GM23248 (cell line): ENCODE data around the gene MED8. TPM values are rescaled to one million over a fixed set of nuclear protein-coding genes. Genes with fewer than 3 reads are reported as not detected.
"Not testable (repeated sequence)": the region's sequence is repeated elsewhere in the genome, so short reads cannot be mapped to it uniquely, and the experiment has no call there.

Source experiments
- DNase-seq: peaks from one replicate; pipeline ENCODE4 v3.0.0-alpha.2; 2015
- H2AFZ ChIP-seq: fragments of 200-600 bp; sonication (generic); 2 replicates; pipeline ENCODE4 v1.6.1; 2016; ENCODE audit warnings: antibody characterized with exemption
- H3F3A ChIP-seq: fragments of 200-600 bp; sonication (generic); 2 replicates; pipeline ENCODE4 v1.6.1; 2016; ENCODE audit warnings: mild to moderate bottlenecking, antibody characterized with exemption, mixed run types; ENCODE audit not compliant: insufficient read depth
- H3K27ac ChIP-seq: fragments of 200-600 bp; sonication (generic); 2 replicates; pipeline ENCODE4 v1.5.1; 2016; ENCODE audit warnings: mild to moderate bottlenecking
- H3K27me3 ChIP-seq: fragments of 200-600 bp; sonication (generic); replicated peaks from 2 replicates; pipeline ENCODE4 v1.6.1; 2016; ENCODE audit warnings: mild to moderate bottlenecking; ENCODE audit not compliant: insufficient read depth
- H3K36me3 ChIP-seq: fragments of 200-600 bp; sonication (generic); 2 replicates; pipeline ENCODE4 v1.6.1; 2016; ENCODE audit warnings: low read depth, mild to moderate bottlenecking
- H3K4me1 ChIP-seq: fragments of 200-600 bp; sonication (generic); 2 replicates; pipeline ENCODE4 v1.6.1; 2016; ENCODE audit warnings: mild to moderate bottlenecking; ENCODE audit not compliant: insufficient read depth
- H3K4me2 ChIP-seq: fragments of 200-600 bp; sonication (generic); one replicate; pipeline ENCODE4 v1.6.1; 2016; ENCODE audit warnings: mild to moderate bottlenecking; ENCODE audit not compliant: unreplicated experiment
- H3K4me3 ChIP-seq: fragments of 200-600 bp; sonication (generic); 2 replicates; pipeline ENCODE4 v1.5.1; 2016; ENCODE audit warnings: mild to moderate bottlenecking
- H3K79me2 ChIP-seq: fragments of 200-600 bp; sonication (generic); 2 replicates; pipeline ENCODE4 v1.6.1; 2016; ENCODE audit warnings: mild to moderate bottlenecking; ENCODE audit not compliant: insufficient read depth
- H3K9ac ChIP-seq: fragments of 200-600 bp; sonication (generic); 2 replicates; pipeline ENCODE4 v1.6.1; 2016; ENCODE audit warnings: mild to moderate bottlenecking
- H3K9me2 ChIP-seq: fragments of 200-600 bp; sonication (generic); 2 replicates; pipeline ENCODE4 v1.6.1; 2016; ENCODE audit warnings: mixed run types, mild to moderate bottlenecking, moderate library complexity; ENCODE audit not compliant: insufficient read depth
- H3K9me3 ChIP-seq: fragments of 200-600 bp; sonication (generic); one replicate; pipeline ENCODE4 v1.6.1; 2017; ENCODE audit warnings: low read depth
- H4K20me1 ChIP-seq: fragments of 200-600 bp; sonication (generic); 2 replicates; pipeline ENCODE4 v1.6.0; 2016; ENCODE audit not compliant: insufficient read depth
- EZH2 ChIP-seq: fragments of 200-600 bp; sonication (generic); IDR thresholded peaks from 2 replicates; pipeline ENCODE4 v1.6.1; 2018; ENCODE audit warnings: antibody characterized with exemption, mild to moderate bottlenecking; ENCODE audit not compliant: insufficient read depth, poor library complexity, severe bottlenecking
- EZH2phosphoT487 ChIP-seq: fragments of 200-600 bp; sonication (generic); IDR thresholded peaks from 2 replicates; pipeline ENCODE4 v1.6.1; 2018; ENCODE audit warnings: antibody characterized with exemption, moderate library complexity, mild to moderate bottlenecking, low read depth; ENCODE audit not compliant: insufficient read depth
- WGBS, 2 experiments: methylation state at CpG; one replicate each; pipeline ENCODE4 v1.1.6; 2015 to 2017; ENCODE audit warnings: low lambda C conversion rate in 2 of 2, low coverage in 1 of 2; ENCODE audit errors: missing lambda C conversion rate in 2 of 2; 5-methylcytosine and 5-hydroxymethylcytosine counted together
- in situ Hi-C: fragments of 300-500 bp; cut with MboI; formaldehyde crosslinking; loops from 2 replicates; pipeline ENCODE4 v1.15.0; 2020
- polyA plus RNA-seq: library from polyadenylated mRNA; unstranded; fragments of >200 nt; fragmentation: Nextera tagmentation; extraction: Ambion mirVana; gene quantifications from 2 replicates; pipeline ENCODE4 v1.2.1, GENCODE V29; 2016
- total RNA-seq: library from RNA; depleted of rRNA; stranded (reverse); fragments of >200 nt; shearing (Covaris generic); gene quantifications from 2 replicates; pipeline ENCODE4 v1.2.3, GENCODE V29; 2014

MED8 gene
- total and polyA plus RNA-seq, 2 experiments from 2014 or later, result 53.5 to 78.3 TPM

DNA sequence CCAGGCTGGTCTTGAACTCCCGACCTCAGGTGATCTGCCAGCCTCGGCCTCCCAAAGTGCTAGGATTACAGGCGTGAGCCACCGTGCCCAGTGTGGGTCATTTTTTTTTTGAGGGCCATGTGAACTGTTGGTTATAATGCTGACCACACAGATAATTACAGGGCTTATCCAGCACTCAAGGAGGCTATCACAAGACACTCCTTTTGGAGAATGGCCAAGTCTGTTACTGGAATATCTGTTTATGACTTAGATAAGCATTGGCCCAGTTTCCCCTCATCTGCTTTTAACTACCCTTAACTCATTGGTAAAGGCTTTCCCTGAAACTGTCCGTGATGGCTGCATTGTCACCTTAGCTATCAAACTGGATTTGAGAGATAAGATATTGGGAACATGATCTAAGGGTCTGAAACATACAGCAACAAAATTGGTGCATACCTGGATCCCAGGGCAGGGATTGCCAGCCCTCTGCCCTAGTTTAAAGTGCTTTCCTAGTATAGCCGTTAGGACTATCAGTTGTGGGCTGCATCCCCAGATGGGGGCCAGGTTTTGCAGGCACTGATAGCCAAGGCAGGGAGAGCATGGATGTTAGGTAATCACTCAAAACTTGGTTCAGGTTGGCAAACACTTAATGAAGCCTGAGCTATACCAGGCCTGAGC, 15.7 kb upstream of the MED8 start:
- no peak for DNase-seq
- in situ Hi-C loops, result no loop called here
- WGBS, 2 experiments, result 91 to 94% methylated on average over 6 of the region's 6 CpGs
- Histone ChIP-seq H3K9me3 (no peaks in the 10 kb centered on the region), H3K36me3 (peaks cover 27% of the 10 kb centered on the region; the same call in 1 of the 2 replicates), H3F3A (no peaks in the 10 kb centered on the region), H3K4me1 (no peaks in the 10 kb centered on the region), H3K27me3 (no peaks in the 10 kb centered on the region), H3K9ac (no peak overlapping the region), H3K4me3 (no peak overlapping the region), H3K79me2 (peaks cover 21% of the 10 kb centered on the region), H3K27ac (no peak overlapping the region), H2AFZ (no peak overlapping the region), H3K9me2 (no peaks in the 10 kb centered on the region), H4K20me1 (0 out of 2 replicates have a peak, but pooled peaks cover 5% of the 10 kb centered on the region), H3K4me2 (no peak overlapping the region)
- TF ChIP-seq EZH2phosphoT487, result no peak
- no peak for TF ChIP-seq EZH2

DNA sequence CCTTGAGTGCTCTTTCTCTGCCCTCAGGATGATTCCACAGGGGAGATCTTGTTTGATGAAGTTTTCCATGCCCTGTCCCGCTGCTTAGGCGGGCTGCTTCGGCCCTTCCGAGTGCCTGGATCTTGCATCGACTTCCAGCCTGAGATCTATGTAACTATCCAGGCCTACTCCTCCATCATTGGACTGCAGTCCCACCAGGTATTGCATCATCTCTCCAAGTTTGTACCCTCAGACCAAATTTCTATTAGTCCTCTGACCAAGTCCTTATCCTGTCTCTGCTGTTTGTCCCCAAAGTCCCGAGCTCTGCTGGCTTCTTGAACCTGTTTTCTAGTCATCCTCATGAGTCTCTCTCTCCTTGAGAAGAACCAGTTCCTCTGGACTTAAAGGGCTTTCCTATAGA, 14.8 kb upstream of the MED8 start:
- H3K4me3 ChIP-seq, result no peak overlapping the region
- 0 out of 2 replicates have a peak, but pooled peaks cover 5% of the 10 kb centered on the region for H4K20me1 ChIP-seq
- H3K9me2 ChIP-seq, result no peaks in the 10 kb centered on the region
- H3K79me2 ChIP-seq, result peaks cover 31% of the 10 kb centered on the region
- H3K4me1 ChIP-seq, result no peaks in the 10 kb centered on the region
- TF ChIP-seq EZH2phosphoT487 (no peak), EZH2 (no peak)
- H3K9ac ChIP-seq, result no peak overlapping the region
- H3K9me3 ChIP-seq, result no peaks in the 10 kb centered on the region
- DNase-seq, result no peak
- H3F3A ChIP-seq, result no peaks in the 10 kb centered on the region
- WGBS, 2 experiments, result 96 to 100% methylated on average over 6 of the region's 6 CpGs
- no peaks in the 10 kb centered on the region for H3K27me3 ChIP-seq
- no peak overlapping the region for H3K27ac ChIP-seq
- in situ Hi-C loops, result no loop called here
- H2AFZ ChIP-seq, result no peak overlapping the region
- H3K4me2 ChIP-seq, result no peak overlapping the region
- H3K36me3 ChIP-seq, result peaks cover 18% of the 10 kb centered on the region; the same call in 1 of the 2 replicates

DNA sequence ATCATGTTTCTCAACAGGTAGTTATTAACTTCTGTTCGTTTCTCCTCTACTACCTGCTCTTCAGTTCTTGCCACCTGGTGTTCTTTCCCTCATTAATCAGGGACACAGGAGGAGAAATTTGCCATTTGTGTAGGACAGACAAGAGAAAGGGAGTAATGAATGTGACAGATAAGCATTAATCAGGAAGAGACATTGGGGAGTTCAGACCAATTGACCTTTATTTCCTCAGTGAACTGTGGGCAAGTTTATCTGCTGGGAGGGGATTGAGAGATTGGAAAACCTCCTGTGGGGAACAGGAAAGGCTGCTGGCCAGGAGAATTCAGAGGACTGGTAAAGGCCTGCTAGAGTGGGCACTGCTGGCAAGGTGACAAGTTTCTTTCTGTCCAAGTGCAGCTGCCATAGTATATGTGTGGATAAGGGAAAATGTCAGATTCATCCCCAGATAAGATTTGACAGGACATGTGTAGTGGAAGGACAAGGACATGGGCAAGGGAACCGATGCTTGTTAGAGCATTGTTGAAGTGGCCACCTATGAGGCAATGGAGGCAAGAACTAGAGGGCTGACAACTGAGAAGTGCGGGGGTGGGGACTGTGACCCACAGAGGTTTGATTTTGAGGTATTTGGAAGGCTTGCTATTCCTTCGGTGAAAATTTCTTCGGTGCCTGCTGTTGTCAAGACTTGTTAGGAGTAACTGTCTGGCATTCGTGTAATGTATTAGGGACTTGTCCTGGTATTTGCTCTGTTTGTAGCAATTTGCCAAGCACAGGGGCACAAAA, 12.7 kb upstream of the MED8 start:
- no peak overlapping the region for H3K4me2 ChIP-seq
- peaks cover 52% of the 10 kb centered on the region for H3K79me2 ChIP-seq
- in situ Hi-C loops, result no loop called here
- H2AFZ ChIP-seq, result no peak overlapping the region
- H3K4me1 ChIP-seq, result no peaks in the 10 kb centered on the region
- H3K27me3 ChIP-seq, result no peaks in the 10 kb centered on the region
- no peaks in the 10 kb centered on the region for H3K9me2 ChIP-seq
- no peak for DNase-seq
- H3F3A ChIP-seq, result no peaks in the 10 kb centered on the region
- 0 out of 2 replicates have a peak, but pooled peaks cover 5% of the 10 kb centered on the region for H4K20me1 ChIP-seq
- no peak overlapping the region for H3K27ac ChIP-seq
- peaks cover 14% of the 10 kb centered on the region; the same call in 1 of the 2 replicates for H3K36me3 ChIP-seq
- H3K9me3 ChIP-seq, result no peaks in the 10 kb centered on the region
- H3K4me3 ChIP-seq, result no peak overlapping the region
- H3K9ac ChIP-seq, result no peak overlapping the region
- TF ChIP-seq EZH2phosphoT487 (no peak), EZH2 (no peak)
- WGBS, 2 experiments, result 97 to 99% methylated on average over 6 of the region's 6 CpGs

DNA sequence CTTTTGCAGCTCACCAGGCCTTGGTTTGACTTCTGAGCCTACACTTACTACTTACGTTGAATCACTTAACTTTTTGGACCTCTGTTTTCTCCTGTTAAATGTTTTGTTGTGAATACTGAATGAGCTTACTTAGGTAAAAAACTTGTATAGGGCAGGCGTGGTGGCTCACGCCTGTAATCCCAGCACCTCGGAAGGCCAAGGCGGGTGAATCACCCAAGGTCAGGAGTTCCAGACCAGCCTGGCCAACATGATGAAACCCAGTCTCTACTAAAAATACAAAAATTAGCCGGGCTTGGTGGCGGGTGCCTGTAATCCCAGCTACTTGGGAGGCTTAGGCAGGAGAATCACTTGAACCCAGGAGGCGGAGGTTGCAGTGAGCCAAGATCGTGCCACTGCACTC, 10.8 kb upstream of the MED8 start:
- DNase-seq, H3K9me2 ChIP-seq, H3K27me3 ChIP-seq, H3K9me3 ChIP-seq, H2AFZ ChIP-seq, H3K4me2 ChIP-seq, H4K20me1 ChIP-seq, H3F3A ChIP-seq, in situ Hi-C loops, H3K27ac ChIP-seq, H3K4me1 ChIP-seq, H3K4me3 ChIP-seq, H3K9ac ChIP-seq: not testable (repeated sequence)
- Histone ChIP-seq H3K79me2 (peaks cover 70% of the 10 kb centered on the region), H3K36me3 (peaks cover 28% of the 10 kb centered on the region; the same call in 1 of the 2 replicates)
- 93 to 99% methylated on average over 9 of the region's 9 CpGs for WGBS, 2 experiments
